ENCODE results near the gene TDRD7. TPM values are rescaled to one million over a fixed set of nuclear protein-coding genes. Genes with fewer than 3 reads are reported as not detected.
"Not testable (repeated sequence)": the region's sequence is repeated elsewhere in the genome, so short reads cannot be mapped to it uniquely, and the experiment has no call there.

The TDRD7 gene
- total RNA-seq, 1 donor from 2014 or later, result 14.7 TPM

DNA sequence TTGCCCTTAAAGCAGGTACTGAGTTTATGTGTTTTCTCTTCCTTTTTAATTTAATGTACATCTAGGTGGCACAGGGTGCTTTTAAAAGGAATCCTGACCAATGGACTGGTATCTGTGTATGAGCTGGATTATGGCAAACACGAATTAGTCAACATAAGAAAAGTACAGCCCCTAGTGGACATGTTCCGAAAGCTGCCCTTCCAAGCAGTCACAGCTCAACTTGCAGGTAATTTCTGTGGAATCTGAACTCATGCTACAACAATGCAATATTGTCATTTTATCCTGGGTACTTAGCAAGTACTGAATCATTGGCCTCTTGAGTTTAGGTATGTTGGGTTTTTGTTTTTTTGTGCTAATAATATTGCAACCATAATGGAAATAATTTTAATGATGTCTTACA lies 75.2 kb downstream of the TDRD7 start:
- intact Hi-C loops (cut with micrococcal nuclease), result no loop called here
- CTCF ChIA-PET, result no interaction called here
- peaks cover 6% of the 10 kb centered on the region for H3K9me3 Mint-ChIP-seq
- no peak overlapping the region for H3K27ac Mint-ChIP-seq
- no peaks in the 10 kb centered on the region for H3K27me3 Mint-ChIP-seq
- TF ChIP-seq, protein P1, sequence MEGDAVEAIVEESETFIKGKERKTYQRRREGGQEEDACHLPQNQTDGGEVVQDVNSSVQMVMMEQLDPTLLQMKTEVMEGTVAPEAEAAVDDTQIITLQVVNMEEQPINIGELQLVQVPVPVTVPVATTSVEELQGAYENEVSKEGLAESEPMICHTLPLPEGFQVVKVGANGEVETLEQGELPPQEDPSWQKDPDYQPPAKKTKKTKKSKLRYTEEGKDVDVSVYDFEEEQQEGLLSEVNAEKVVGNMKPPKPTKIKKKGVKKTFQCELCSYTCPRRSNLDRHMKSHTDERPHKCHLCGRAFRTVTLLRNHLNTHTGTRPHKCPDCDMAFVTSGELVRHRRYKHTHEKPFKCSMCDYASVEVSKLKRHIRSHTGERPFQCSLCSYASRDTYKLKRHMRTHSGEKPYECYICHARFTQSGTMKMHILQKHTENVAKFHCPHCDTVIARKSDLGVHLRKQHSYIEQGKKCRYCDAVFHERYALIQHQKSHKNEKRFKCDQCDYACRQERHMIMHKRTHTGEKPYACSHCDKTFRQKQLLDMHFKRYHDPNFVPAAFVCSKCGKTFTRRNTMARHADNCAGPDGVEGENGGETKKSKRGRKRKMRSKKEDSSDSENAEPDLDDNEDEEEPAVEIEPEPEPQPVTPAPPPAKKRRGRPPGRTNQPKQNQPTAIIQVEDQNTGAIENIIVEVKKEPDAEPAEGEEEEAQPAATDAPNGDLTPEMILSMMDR (IDR thresholded peaks at IDR 0.05), result no peak
- no peak for ATAC-seq (ENCODE audit: low read depth)
- H3K4me1 Mint-ChIP-seq, result no peaks in the 10 kb centered on the region
- no peak for DNase-seq
- POLR2A ChIA-PET, result no interaction called here
- H3K4me3 Mint-ChIP-seq, result no peak overlapping the region
- peaks cover 74% of the 10 kb centered on the region for H3K36me3 Mint-ChIP-seq (ENCODE audit: low read depth)

DNA sequence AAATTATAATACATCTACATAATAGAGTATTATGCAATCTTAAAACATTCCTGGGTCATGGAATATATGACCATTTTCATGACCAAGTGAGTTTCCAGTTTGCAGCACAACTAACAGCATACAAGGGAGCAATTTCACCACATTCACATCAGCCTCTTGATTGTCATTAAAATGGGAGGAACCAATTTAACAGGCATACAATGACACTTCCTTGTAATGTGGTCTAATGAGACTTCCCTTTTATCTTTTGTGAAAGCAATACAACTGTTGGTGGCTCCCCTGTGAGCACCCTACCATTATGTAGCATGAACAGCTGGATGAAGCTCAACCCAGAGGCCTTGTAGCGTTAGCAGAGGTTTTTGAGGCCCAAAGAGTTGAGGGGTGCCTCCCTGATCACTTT lies 76.0 kb downstream of the TDRD7 start:
- ChIA-PET POLR2A (interaction anchor here (0.6 kb wide), 1 partner anchor 557 kb away, joined by 5 read pairs; no protein-coding TSS in a partner anchor), CTCF (no interaction called here)
- Mint-ChIP-seq H3K4me3 (no peak overlapping the region), H3K27me3 (no peaks in the 10 kb centered on the region), H3K4me1 (no peaks in the 10 kb centered on the region), H3K27ac (no peak overlapping the region), H3K36me3 (ENCODE audit: low read depth) (peaks cover 75% of the 10 kb centered on the region), H3K9me3 (peaks cover 6% of the 10 kb centered on the region)
- TF ChIP-seq, protein P1 (IDR thresholded peaks at IDR 0.05), result no peak
- no peak for ATAC-seq (ENCODE audit: low read depth)
- intact Hi-C loops (cut with micrococcal nuclease), result no loop called here
- no peak for DNase-seq

DNA sequence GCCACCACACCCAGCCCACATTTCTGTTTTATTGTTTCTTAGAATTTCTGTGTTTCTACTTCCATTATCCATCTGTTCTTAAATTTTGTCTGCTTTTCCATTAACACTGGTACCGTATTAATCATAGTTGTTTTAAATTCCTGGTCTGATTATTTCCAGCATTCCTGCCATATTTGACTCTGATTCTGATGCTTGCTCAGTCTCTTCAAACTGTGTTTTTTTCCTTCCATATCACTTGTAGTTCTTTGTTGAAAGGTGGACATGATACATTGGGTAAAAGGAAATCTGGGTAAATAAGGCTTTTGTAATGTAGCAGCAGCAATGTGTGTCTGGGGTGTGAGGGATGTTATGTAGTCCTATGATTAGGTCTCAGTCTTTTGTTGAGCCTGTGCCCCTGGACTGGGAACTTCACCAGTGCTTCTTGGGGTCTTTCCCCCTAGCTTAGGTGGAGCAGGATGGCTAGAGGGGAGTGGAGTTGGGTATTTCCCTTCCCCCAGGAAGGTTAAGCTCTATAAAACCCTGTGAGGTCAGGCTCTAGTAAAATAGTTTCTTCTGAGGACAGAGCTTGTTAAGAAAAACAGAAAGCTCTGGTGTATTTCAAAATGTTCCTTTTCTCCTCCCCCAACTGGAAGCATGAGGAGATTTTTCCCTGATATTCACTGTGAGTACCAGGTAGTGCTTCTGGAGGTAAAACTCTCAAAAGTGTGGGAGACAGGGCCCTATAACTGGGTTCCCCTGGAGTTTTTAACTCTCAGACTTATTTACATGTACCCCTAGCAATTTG lies 79.5 kb downstream of the TDRD7 start:
- Mint-ChIP-seq H3K9me3 (peaks cover 6% of the 10 kb centered on the region), H3K4me1 (no peaks in the 10 kb centered on the region), H3K27me3 (no peaks in the 10 kb centered on the region), H3K36me3 (ENCODE audit: low read depth) (peaks cover 74% of the 10 kb centered on the region), H3K27ac (no peak overlapping the region), H3K4me3 (no peak overlapping the region)
- CTCF ChIA-PET, result no interaction called here
- POLR2A ChIA-PET, result no interaction called here
- TF ChIP-seq, protein P1 (IDR thresholded peaks at IDR 0.05), result no peak
- intact Hi-C loops (cut with micrococcal nuclease), result no loop called here
- ATAC-seq (ENCODE audit: low read depth) (no peak), DNase-seq (no peak)

DNA sequence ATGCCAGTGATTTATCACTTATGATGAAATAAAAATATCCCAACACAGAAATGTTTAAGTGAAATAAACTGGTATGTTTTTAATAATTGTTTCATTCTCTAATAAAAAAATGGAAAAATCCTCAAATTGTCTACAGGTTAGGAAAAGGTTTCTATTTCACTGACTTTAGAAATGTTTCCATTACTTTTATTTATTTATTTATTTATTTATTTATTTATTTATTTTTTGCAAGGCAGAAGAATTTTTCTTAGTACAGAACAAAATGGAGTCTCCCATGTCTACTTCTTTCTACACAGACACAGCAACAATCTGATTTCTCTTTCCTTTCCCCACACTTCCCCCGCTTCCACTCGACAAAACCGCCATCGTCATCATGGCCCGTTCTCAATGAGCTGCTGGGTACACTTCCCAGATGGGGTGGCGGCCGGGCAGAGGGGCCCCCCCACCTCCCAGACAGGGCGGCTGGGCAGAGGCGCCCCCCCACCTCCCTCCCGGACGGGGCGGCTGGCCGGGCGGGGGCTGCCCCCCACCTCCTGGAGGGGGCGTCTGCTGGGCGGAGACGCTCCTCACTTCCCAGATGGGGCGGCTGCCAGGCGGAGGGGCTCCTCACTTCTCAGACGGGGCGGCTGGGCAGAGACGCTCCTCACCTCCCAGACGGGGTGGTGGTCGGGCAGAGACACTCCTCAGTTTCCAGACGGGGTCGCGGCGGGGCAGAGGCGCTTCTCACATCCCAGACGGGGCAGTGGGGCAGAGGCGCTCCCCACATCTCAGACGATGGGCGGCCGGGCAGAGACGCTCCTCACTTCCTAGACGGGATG lies 85.9 kb downstream of the TDRD7 start:
- POLR2A ChIA-PET; H3K4me3 Mint-ChIP-seq; H3K27ac Mint-ChIP-seq; DNase-seq; ATAC-seq (ENCODE audit: low read depth); CTCF ChIA-PET; intact Hi-C loops (cut with micrococcal nuclease); H3K9me3 Mint-ChIP-seq: not testable (repeated sequence)
- H3K4me1 Mint-ChIP-seq, result peaks cover 15% of the 10 kb centered on the region
- peaks cover 30% of the 10 kb centered on the region for H3K36me3 Mint-ChIP-seq (ENCODE audit: low read depth)
- peaks cover 17% of the 10 kb centered on the region for H3K27me3 Mint-ChIP-seq

DNA sequence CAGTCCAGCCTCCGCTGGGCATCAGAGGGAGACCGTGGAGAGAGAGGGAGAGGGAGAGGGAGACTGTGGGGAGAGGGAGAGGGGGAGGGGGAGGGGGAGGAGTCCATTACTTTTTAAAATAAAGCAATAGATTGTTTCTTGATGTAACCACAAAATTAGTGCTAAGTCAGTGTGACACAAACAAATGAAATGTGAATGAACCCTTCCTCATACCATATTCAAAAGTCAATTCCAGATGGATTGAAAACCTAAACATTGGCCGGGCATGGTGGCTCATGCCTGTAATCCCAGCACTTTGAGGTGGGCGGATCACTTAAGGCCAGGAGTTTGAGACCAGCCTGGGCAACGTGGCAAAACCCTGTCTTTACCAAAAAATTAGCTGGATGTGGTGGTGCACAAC lies 87.0 kb downstream of the TDRD7 start:
- ATAC-seq (ENCODE audit: low read depth); CTCF ChIA-PET; POLR2A ChIA-PET; H3K9me3 Mint-ChIP-seq; intact Hi-C loops (cut with micrococcal nuclease); H3K4me3 Mint-ChIP-seq; H3K27ac Mint-ChIP-seq; DNase-seq: not testable (repeated sequence)
- Mint-ChIP-seq H3K27me3 (peaks cover 28% of the 10 kb centered on the region), H3K4me1 (peaks cover 21% of the 10 kb centered on the region), H3K36me3 (ENCODE audit: low read depth) (peaks cover 21% of the 10 kb centered on the region)

DNA sequence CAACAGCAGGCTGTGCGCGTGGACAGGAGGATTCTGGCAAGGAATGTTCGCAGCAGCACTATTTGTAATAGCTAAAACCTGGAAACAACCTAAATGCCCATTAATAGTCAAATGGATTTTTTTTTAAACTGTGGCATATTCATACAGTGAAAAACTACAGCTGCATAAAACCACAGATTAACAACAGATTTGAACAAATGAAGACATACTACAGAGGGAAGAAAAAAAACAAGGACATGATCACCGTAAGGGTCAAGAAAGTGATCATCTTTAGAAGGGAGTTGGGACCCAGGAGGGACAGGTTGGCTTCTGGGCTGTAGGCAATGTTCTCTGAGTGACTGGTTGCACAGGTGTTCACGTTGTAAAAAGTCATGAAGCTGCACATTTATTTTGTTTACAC lies 88.4 kb downstream of the TDRD7 start:
- Mint-ChIP-seq H3K27ac (no peak overlapping the region), H3K4me3 (no peak overlapping the region), H3K4me1 (peaks cover 21% of the 10 kb centered on the region), H3K9me3 (no peaks in the 10 kb centered on the region), H3K36me3 (ENCODE audit: low read depth) (peaks cover 17% of the 10 kb centered on the region), H3K27me3 (peaks cover 29% of the 10 kb centered on the region)
- ChIA-PET POLR2A (no interaction called here), CTCF (interaction anchor here (1.2 to 1.4 kb wide), 2 partner anchors 88 to 643 kb away, joined by 4 to 5 read pairs; partner anchors contain the start of gene TDRD7)
- ATAC-seq (ENCODE audit: low read depth) (no peak), DNase-seq (no peak)
- intact Hi-C loops (cut with micrococcal nuclease), result no loop called here
- TF ChIP-seq, protein P1 (IDR thresholded peaks at IDR 0.05), result no peak
